GM10266 (cell line): Measurements from ENCODE around the gene MDFIC.

Experiments
- DNase-seq: peaks from one replicate; pipeline ENCODE4 v3.0.0; 2012; ENCODE audit errors: extremely low spot score
- CTCF ChIP-seq: IDR thresholded peaks from 2 replicates; pipeline ENCODE4 v1.5.1; 2012; ENCODE audit warnings: mild to moderate bottlenecking, low read depth; ENCODE audit not compliant: control insufficient read depth, insufficient read depth; ENCODE audit errors: missing control alignments

The MDFIC gene

GRCh38 chr7:114932991-114933390, 11.1 kb downstream of the MDFIC start:
- DNase-seq: no peak
- no peak for TF ChIP-seq CTCF

- no peak for TF ChIP-seq CTCF
- DNase-seq: no peak
These were observed 11.8 kb downstream of the MDFIC start for GRCh38 chr7:114933658-114934057.

GRCh38 chr7:114934086-114934485, 12.2 kb downstream of the MDFIC start:
- DNase-seq: no peak
- TF ChIP-seq CTCF: no peak

- TF ChIP-seq CTCF: no peak
- no peak for DNase-seq
These were observed 12.8 kb downstream of the MDFIC start for GRCh38 chr7:114934713-114935112.

- TF ChIP-seq CTCF: no peak
- DNase-seq: no peak
These were observed 14.6 kb downstream of the MDFIC start for GRCh38 chr7:114936471-114936870.

- no peak for DNase-seq
- TF ChIP-seq CTCF: no peak
These were observed 15.6 kb downstream of the MDFIC start for GRCh38 chr7:114937446-114937845.

GRCh38 chr7:114938785-114939184, 16.9 kb downstream of the MDFIC start:
- DNase-seq: no peak
- no peak for TF ChIP-seq CTCF
